HG03378 (cell line): Measurements from ENCODE around the gene PROZ.
"Not testable (repeated sequence)": the region's sequence is repeated elsewhere in the genome, so short reads cannot be mapped to it uniquely, and the experiment has no call there.

Experiments used
- ATAC-seq: cut with Tn5 transposase; IDR thresholded peaks from one replicate; pipeline ENCODE4 v1.9.1; 2021; ENCODE audit warnings: mild to moderate bottlenecking, moderate library complexity; ENCODE audit not compliant: unreplicated experiment

Gene PROZ

GRCh38 chr13:113157929-113158747 is at the start of gene PROZ:
Gene PROZ (plus strand): TSS chr13:113158648. CDS start chr13:113158661, 13 bp downstream.
- ATAC-seq, result no peak

- ATAC-seq, result no peak
These were observed 49.0 kb upstream of the PROZ start for GRCh38 chr13:113109151-113110047.

DNA sequence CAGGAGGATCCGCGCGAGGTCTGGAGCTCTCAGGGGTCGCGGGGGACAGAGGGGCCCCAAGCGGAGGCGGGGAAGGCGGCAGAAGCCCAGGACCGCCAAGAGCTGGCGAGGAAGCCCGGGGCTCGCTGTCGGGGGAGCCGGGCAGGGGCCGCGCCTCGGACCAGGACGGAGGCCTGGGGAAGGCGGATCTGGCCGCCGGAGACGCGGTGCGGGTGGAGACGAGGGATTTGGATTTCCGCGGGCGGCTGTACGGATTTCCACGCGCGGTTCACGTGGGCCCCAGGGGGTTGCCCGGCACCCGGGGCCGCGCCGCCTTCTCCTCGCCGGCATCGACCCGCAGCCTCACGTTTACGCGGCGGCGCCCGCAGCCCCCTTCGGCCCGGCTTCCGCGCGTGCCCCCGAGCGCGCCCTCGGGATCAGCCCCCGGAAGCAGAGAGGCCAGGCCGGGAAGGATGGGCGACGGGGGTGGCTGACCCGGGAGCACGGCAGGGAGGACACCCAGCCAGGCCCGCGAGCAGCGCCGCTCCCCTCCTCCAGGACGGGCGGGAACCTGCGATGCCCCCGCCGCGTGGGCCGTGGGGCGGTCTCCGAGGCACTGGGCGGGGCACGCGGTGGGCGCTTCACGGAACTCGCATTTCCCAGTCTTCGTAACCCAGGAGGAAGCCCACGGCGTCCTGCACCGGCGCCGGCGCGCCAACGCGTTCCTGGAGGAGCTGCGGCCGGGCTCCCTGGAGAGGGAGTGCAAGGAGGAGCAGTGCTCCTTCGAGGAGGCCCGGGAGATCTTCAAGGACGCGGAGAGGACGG is 48.2 kb upstream of the PROZ start:
- ATAC-seq, result no peak

DNA sequence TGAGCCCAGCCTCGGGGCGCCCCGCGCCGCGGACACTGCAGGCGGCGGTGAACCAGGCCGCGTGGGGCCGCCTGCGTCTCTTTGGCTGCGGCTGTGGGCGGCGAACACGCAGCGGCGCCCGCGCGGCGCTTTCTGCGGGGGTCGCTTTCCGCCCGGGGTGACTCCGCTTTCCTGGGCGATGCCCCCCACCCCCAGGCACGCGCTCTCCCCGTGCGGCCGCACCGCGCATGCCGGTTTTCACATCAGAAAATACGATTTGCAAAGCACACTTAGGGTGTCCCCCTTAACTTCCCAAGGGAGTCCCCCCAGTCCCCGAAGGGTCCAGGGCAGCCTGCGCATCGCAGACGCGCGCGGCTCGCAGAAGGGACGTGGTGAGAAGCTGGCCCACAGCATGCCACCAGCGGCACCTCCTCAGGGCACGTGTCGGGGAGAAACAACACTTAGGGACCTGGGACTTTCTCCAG is 47.6 kb upstream of the PROZ start:
- ATAC-seq, result no peak

DNA sequence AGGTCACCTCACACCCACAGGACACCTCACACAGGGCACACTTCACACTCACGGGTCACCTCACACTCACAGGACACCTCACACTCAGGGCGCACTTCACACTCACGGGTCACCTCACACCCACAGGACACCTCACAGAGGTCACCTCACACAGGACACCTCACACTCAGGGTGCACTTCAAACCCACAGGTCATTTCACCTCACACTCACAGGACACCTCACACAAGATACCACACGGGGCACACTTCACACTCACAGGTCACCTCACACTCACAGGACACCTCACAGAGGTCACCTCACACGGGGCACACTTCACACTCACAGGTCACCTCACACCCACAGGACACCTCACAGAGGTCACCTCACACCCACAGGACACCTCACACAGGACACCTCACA is 46.6 kb upstream of the PROZ start:
- not testable (repeated sequence) for ATAC-seq

DNA sequence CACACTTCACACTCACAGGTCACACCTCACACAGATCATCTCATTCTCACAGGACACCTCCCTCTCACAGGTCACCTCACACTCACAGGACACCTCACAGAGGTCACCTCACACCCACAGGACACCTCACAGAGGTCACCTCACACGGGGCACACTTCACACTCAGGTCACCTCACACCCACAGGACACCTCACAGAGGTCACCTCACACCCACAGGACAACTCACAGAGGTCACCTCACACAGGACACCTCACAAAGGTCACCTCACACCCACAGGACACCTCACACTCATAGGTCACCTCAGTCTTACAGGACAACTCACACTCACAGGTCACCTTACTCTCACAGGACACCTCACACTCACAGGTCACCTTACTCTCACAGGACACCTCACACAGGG is 46.0 kb upstream of the PROZ start:
- not testable (repeated sequence) for ATAC-seq

GRCh38 chr13:113112893-113113845 is 45.3 kb upstream of the PROZ start:
- ATAC-seq, result no peak

DNA sequence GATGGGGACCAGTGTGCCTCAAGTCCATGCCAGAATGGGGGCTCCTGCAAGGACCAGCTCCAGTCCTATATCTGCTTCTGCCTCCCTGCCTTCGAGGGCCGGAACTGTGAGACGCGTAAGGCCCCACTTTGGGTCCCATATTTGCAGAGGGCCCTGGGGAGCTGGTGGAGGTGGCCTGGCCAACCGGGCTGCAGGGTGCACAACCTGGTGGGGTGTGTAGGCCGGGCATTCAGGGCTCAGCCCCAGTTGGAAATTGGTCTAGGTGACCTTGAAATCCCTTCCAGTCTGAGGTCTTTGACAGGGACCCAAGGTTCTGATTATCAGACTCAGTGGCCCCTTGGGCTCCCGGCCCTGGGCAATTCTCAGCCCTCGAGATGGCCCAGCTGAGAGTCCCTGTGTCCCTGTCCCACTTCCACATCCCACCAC is 44.6 kb upstream of the PROZ start:
- no peak for ATAC-seq

DNA sequence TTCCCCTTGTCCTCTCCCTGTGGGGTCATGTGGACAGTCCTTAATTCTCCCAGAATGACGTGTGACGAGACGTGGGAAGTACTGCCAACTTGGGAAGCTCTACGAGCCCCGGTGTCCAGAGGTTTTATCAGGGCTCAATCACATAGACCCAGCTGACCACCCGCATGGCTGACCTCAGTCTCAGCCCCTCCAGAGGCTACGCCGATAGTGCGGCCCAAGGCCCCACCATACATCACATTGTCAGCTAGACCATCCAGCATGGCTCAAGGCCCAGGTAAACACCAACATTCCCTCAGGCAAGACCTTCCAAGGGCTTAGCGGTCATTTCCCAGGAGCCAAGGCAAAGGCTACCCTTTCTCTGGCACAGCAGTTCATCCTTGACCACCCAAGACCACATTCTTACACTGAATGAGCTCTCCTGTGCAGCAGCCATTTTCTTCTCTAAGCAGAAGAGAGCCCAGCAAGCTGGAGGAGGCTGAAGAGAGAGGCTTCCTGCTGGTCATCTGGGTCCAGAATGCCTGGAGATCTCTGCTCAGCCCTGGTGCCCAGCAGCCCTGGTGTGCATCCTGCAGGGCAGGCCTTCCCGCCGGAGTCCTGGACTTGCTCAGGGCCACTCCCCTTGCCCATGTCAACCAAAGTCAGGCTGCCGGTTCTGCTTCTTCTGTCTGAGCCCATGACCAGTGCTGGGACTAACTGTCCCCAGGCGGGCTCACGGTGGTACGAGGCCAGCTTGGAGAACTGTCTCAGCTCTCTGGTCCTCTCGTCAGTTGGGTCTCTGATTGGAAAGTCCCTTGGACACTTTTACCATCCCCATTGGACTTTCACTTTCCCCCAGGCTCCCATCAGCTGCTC is 43.7 kb upstream of the PROZ start:
- no peak for ATAC-seq

DNA sequence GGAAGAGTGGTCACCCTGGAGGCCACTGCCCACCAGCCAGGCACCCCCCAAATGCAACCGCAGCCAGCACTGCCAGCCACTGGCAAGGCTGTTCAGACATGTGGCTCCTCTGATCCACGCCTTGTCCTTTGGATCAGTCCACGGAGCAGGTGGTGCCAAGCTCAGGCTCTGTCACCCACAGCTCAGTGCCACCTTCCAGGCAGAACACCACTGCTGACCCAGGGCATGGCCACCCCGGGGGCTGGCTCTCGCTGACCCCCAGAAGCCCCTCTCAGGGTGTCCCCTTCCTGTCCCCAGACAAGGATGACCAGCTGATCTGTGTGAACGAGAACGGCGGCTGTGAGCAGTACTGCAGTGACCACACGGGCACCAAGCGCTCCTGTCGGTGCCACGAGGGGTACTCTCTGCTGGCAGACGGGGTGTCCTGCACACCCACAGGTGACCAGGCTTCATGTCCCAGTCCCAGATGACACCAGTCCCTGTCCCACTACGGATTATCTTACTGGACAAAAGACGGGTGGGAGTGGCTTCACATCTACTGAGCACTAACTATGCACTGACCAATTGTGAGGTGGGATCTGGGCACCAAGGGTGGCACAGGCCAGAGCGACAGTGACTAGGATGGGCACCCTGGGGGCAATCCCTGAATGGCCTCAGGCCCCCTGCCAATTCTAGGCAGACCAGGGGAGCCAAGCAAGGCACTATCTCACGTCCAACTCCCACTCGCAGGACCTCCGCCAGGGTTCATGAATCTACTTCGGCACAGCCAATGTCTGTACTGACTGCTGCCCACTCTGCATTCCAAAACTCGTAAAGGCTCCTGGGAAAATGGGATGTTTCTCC is 42.9 kb upstream of the PROZ start:
- ATAC-seq, result no peak

GRCh38 chr13:113116206-113116800 is 42.1 kb upstream of the PROZ start:
- no peak for ATAC-seq

DNA sequence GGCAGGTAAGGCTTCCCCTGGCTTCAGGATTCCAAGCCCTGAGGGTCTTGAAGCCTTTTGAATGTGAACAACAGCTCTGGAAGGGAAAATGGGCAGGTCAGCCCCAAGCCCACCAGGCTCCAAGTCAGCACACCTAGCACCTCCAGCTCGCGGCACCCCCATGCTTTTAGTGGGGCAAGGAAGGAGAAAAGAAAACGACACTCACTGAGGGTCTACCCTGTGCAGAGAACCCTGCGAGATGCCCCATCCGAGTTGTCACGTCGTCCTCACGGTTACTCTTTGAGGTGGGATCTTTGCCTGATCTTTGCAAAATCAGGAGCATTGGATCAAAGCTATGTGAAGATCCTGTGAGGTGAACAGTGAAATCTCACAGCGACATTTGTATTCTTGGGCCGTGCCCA is 41.6 kb upstream of the PROZ start:
- no peak for ATAC-seq

DNA sequence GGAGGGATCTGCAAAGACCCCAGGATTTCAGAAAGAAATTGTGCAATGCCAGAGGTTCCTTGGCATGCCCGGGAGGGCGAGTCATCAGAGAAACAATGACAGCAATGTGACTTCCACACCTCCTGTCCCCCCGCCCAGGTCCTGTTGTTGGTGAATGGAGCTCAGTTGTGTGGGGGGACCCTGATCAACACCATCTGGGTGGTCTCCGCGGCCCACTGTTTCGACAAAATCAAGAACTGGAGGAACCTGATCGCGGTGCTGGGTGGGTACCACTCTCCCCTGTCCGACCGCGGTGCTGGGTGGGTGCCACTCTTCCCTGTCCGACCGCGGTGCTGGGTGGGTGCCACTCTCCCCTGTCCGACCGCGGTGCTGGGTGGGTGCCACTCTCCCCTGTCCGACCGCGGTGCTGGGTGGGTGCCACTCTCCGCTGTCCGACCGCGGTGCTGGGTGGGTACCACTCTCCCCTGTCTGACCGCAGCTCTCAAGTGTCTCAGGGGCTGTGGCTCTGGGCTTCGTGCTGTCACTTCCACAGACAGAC is 41.0 kb upstream of the PROZ start:
- no peak for ATAC-seq

GRCh38 chr13:113117911-113118260 is 40.6 kb upstream of the PROZ start:
- no peak for ATAC-seq

GRCh38 chr13:113118261-113119021 is 40.0 kb upstream of the PROZ start:
- ATAC-seq, result no peak

DNA sequence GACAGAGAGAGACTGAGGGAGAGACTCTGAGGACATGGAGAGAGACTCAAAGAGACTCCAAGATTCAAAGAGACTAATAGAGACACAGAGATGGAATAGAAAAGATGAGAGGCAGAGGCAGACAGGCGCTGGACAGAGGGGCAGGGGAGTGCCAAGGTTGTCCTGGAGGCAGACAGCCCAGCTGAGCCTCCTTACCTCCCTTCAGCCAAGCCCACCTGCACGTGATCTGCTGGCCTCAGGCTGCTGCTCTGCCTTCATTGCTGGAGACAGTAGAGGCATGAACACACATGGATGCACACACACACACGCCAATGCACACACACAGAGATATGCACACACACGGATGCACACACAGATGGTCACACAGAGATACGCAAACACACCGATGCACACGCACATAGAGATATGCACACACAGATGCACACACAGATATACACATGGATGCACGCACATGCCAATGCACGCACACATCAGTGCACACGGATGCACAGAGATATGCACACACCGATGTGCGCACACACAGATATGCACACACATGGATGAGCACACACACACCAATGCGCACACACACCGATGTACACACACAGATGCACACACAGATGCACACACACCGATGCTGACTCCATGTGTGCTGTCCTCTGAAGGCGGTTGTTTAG is 39.2 kb upstream of the PROZ start:
- ATAC-seq, result no peak
